Activated B cell treated with CpG ODN at 0.5 μM for 24 hours (primary cell): ENCODE results near the gene CHODL. TPM values are rescaled to one million over a fixed set of nuclear protein-coding genes. Genes with fewer than 3 reads are reported as not detected.

ENCODE experiments used
- ATAC-seq: fragments of 200-7000 bp; cut with Tn5 transposase; one replicate; pipeline ENCODE4 v1.10.0; 2021; ENCODE audit warnings: low read depth, mild to moderate bottlenecking, moderate library complexity
- CTCF ChIA-PET: fragments of 350-600 bp; sonication (Branson Sonifier 250); formaldehyde crosslinking; loops from one replicate; lab custom pipeline; 2021; ENCODE audit warnings: antibody characterized with exemption; lab: Charles Lee
- POLR2A ChIA-PET: fragments of 350-600 bp; sonication (Branson Sonifier 250); formaldehyde crosslinking; loops from one replicate; lab custom pipeline; 2021; ENCODE audit warnings: antibody characterized with exemption; lab: Charles Lee
- DNase-seq: peaks from one replicate; pipeline ENCODE4 v3.0.0; 2022
- H3K27ac Mint-ChIP-seq: one replicate; pipeline ENCODE4 v1.8.0; 2020; ENCODE audit warnings: mixed read lengths
- H3K27me3 Mint-ChIP-seq: one replicate; pipeline ENCODE4 v1.8.0; 2021; ENCODE audit warnings: mixed read lengths
- H3K36me3 Mint-ChIP-seq: one replicate; pipeline ENCODE4 v1.8.0; 2021; ENCODE audit warnings: low read depth, mixed read lengths
- H3K4me1 Mint-ChIP-seq: one replicate; pipeline ENCODE4 v1.8.0; 2021; ENCODE audit warnings: mixed read lengths
- H3K4me3 Mint-ChIP-seq: one replicate; pipeline ENCODE4 v1.8.0; 2020; ENCODE audit warnings: mild to moderate bottlenecking, mixed read lengths
- H3K9me3 Mint-ChIP-seq: one replicate; pipeline ENCODE4 v1.8.0; 2020; ENCODE audit warnings: mixed read lengths
- CTCF ChIP-seq: fragments of 200-600 bp; IDR thresholded peaks from one replicate; pipeline ENCODE4 v1.8.0; 2022; ENCODE audit warnings: antibody characterized with exemption, mild to moderate bottlenecking
- intact Hi-C: fragments of 100-400 bp; cut with micrococcal nuclease; formaldehyde crosslinking; loops from one replicate; pipeline ENCODE4 v1.15.1; 2024
- total RNA-seq: library from RNA; stranded (reverse); gene quantifications from 2 replicates; pipeline ENCODE4 v1.2.3, GENCODE V29; 2022

Gene CHODL
- total RNA-seq, 1 donor from 2014 or later: 0.18 TPM

- CTCF ChIA-PET: no interaction called here
- DNase-seq (no peak), ATAC-seq (no peak)
- POLR2A ChIA-PET: no interaction called here
- H3K4me3 Mint-ChIP-seq: no peak overlapping the region
- peaks cover 3% of the 10 kb centered on the region for H3K27me3 Mint-ChIP-seq
- H3K27ac Mint-ChIP-seq: no peak overlapping the region
- no peaks in the 10 kb centered on the region for H3K9me3 Mint-ChIP-seq
- no peaks in the 10 kb centered on the region for H3K36me3 Mint-ChIP-seq
- no peak for TF ChIP-seq CTCF
- intact Hi-C loops: no loop called here
- no peaks in the 10 kb centered on the region for H3K4me1 Mint-ChIP-seq
Measured at GRCh38 chr21:18251065-18251464, 6.4 kb downstream of the CHODL start.

GRCh38 chr21:18252256-18252655, 7.6 kb downstream of the CHODL start:
- Mint-ChIP-seq H3K4me3 (no peak overlapping the region), H3K9me3 (no peaks in the 10 kb centered on the region), H3K27me3 (no peaks in the 10 kb centered on the region), H3K36me3 (no peaks in the 10 kb centered on the region), H3K27ac (no peak overlapping the region), H3K4me1 (no peaks in the 10 kb centered on the region)
- CTCF ChIA-PET: no interaction called here
- DNase-seq (no peak), ATAC-seq (no peak)
- intact Hi-C loops: no loop called here
- POLR2A ChIA-PET: no interaction called here
- TF ChIP-seq CTCF: no peak

- Mint-ChIP-seq H3K27me3 (no peaks in the 10 kb centered on the region), H3K9me3 (no peaks in the 10 kb centered on the region), H3K4me1 (no peaks in the 10 kb centered on the region), H3K36me3 (no peaks in the 10 kb centered on the region), H3K27ac (no peak overlapping the region), H3K4me3 (no peak overlapping the region)
- intact Hi-C loops: no loop called here
- POLR2A ChIA-PET: no interaction called here
- CTCF ChIA-PET: no interaction called here
- TF ChIP-seq CTCF: no peak
- ATAC-seq (no peak), DNase-seq (no peak)
Measured at GRCh38 chr21:18252680-18253079, 8.0 kb downstream of the CHODL start.

- DNase-seq: no peak
- no peaks in the 10 kb centered on the region for H3K36me3 Mint-ChIP-seq
- ChIA-PET POLR2A (no interaction called here), CTCF (no interaction called here)
- ATAC-seq: no peak
- no peaks in the 10 kb centered on the region for H3K9me3 Mint-ChIP-seq
- TF ChIP-seq CTCF: no peak
- H3K27ac Mint-ChIP-seq: no peak overlapping the region
- no peaks in the 10 kb centered on the region for H3K27me3 Mint-ChIP-seq
- no peak overlapping the region for H3K4me3 Mint-ChIP-seq
- H3K4me1 Mint-ChIP-seq: no peaks in the 10 kb centered on the region
- intact Hi-C loops: no loop called here
Measured at GRCh38 chr21:18253221-18253620, 8.6 kb downstream of the CHODL start.

GRCh38 chr21:18253799-18254198, 9.2 kb downstream of the CHODL start:
- Mint-ChIP-seq H3K27ac (no peak overlapping the region), H3K27me3 (no peaks in the 10 kb centered on the region), H3K36me3 (no peaks in the 10 kb centered on the region), H3K4me1 (no peaks in the 10 kb centered on the region), H3K4me3 (no peak overlapping the region), H3K9me3 (no peaks in the 10 kb centered on the region)
- DNase-seq (no peak), ATAC-seq (no peak)
- TF ChIP-seq CTCF: no peak
- ChIA-PET POLR2A (no interaction called here), CTCF (no interaction called here)
- intact Hi-C loops: no loop called here
